Psoas muscle (tissue), 8 donors: ENCODE data around the gene GSG1L. TPM values are rescaled to one million over a fixed set of nuclear protein-coding genes. Genes with fewer than 3 reads are reported as not detected.

Experiments
- ATAC-seq, 4 donors: fragments of 200-7000 bp; cut with Tn5 transposase; one replicate each; pipeline ENCODE4 v1.9.1; 2020; ENCODE audit warnings: moderate library complexity in 3 of 4, mild to moderate bottlenecking in 2 of 4
- DNase-seq, 2 donors: peaks; one replicate each; pipeline ENCODE4 v3.0.0-alpha.2; 2020
- H3K27ac ChIP-seq: fragments of 200-600 bp; one replicate; pipeline ENCODE4 v1.8.0; 2022
- H3K27me3 ChIP-seq, 3 donors: fragments of 200-600 bp in 1 of 3; one replicate each; pipeline versions ENCODE4 v1.6.1 to v1.8.0; 2013 to 2022; ENCODE audit warnings: low read length in 2 of 3, mild to moderate bottlenecking in 2 of 3, moderate library complexity in 1 of 3; ENCODE audit not compliant: insufficient read depth in 3 of 3
- H3K36me3 ChIP-seq, 2 donors: fragments of 200-600 bp in 1 of 2; one replicate each; pipeline versions ENCODE4 v1.6.1 to v1.8.0; 2013 to 2022; ENCODE audit warnings: low read depth in 1 of 2, mild to moderate bottlenecking in 1 of 2, moderate library complexity in 1 of 2; ENCODE audit not compliant: insufficient read depth in 1 of 2
- H3K4me1 ChIP-seq: fragments of 200-600 bp; one replicate; pipeline ENCODE4 v1.8.0; 2022
- H3K4me3 ChIP-seq: fragments of 200-600 bp; one replicate; pipeline ENCODE4 v1.8.0; 2022; ENCODE audit warnings: mild to moderate bottlenecking
- H3K9me3 ChIP-seq: fragments of 200-600 bp; one replicate; pipeline ENCODE4 v1.8.0; 2022
- WGBS, 3 donors: extraction: QIAGEN DNeasy Blood & Tissue Kit; methylation state at CpG; one replicate each; pipeline versions ENCODE4 v1.1.6 to v1.1.7; 2013; 5-methylcytosine and 5-hydroxymethylcytosine counted together
- intact Hi-C, 2 donors: fragments of 100-400 bp; cut with DNase I; formaldehyde crosslinking; loops; one replicate each; pipeline versions ENCODE4 v1.11.0 to v1.14.2; 2022
- polyA plus RNA-seq, 3 donors: library from polyadenylated mRNA; stranded (reverse); fragments of 200-250 nt; gene quantifications; one replicate each; pipeline ENCODE4 v1.2.3, GENCODE V29; 2013
- total RNA-seq, 4 donors: library from RNA; stranded (reverse); fragmentation: NEBNext Ultra II Directional in 2 of 4; extraction: Animal tissue kit (Norgen Biotek cat#: 25700) in 2 of 4; gene quantifications; one replicate each; pipeline versions ENCODE4 v1.2.1 to v1.2.4, GENCODE V29; 2021 to 2023
- TF ChIP-seq, protein P1 (sequence below): fragments of 200-600 bp; IDR thresholded peaks from one replicate; pipeline ENCODE4 v1.8.0; 2022; ENCODE audit warnings: antibody characterized with exemption
- donor health status: healthy with polysubstance abuse.
- donor health status: DM: no; HTN: no; CAD: no; lungs with moderate emphysema.
- donor health status: Bipolar disorder and iron deficiency.
- donor health status: healthy.
- donor health status: DM: yes; HTN: yes; CAD: no.
- donor health status: DM: no; HTN: no; CAD: no.
- donor health status: DM: no; HTN: no; CAD: no.
- donor health status: DM: yes; HTN: yes; CAD: no.

The GSG1L gene
- total and polyA plus RNA-seq, 7 donors, result 0.04 to 0.17 (median 0.08) TPM; not detected in 2

DNA sequence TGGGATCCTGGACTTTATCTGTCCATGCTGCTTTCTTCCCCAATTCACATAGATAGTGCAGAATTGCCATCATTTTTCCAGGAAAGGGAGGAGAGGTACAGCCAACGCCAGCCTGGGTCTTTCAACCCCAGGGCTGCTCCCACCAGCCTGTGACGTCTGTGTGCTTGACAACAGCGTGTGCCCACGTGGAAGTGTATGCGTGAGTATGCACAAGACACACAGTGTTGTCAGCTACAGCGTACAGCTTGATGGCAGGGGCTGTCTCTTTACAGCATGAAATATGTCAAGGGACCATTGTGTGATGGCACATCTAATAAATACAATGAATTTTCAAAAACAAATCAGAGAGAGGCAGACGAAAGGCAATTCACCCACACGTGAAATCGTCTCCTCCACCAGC is 62.3 kb downstream of the GSG1L start:
- 57 to 65% (median 65%) methylated on average over 9 of the region's 9 CpGs for WGBS, 3 donors
- no peaks in the 10 kb centered on the region for H3K4me1 ChIP-seq
- no peaks in the 10 kb centered on the region for H3K9me3 ChIP-seq
- intact Hi-C loops, result no loop called here
- TF ChIP-seq, protein P1, sequence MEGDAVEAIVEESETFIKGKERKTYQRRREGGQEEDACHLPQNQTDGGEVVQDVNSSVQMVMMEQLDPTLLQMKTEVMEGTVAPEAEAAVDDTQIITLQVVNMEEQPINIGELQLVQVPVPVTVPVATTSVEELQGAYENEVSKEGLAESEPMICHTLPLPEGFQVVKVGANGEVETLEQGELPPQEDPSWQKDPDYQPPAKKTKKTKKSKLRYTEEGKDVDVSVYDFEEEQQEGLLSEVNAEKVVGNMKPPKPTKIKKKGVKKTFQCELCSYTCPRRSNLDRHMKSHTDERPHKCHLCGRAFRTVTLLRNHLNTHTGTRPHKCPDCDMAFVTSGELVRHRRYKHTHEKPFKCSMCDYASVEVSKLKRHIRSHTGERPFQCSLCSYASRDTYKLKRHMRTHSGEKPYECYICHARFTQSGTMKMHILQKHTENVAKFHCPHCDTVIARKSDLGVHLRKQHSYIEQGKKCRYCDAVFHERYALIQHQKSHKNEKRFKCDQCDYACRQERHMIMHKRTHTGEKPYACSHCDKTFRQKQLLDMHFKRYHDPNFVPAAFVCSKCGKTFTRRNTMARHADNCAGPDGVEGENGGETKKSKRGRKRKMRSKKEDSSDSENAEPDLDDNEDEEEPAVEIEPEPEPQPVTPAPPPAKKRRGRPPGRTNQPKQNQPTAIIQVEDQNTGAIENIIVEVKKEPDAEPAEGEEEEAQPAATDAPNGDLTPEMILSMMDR, result no peak
- ATAC-seq (no peak), DNase-seq (no peak)
- no peak overlapping the region for H3K27ac ChIP-seq
- H3K27me3 ChIP-seq, result peaks cover 0 to 6% (median 0%) of the 10 kb centered on the region in 3 donors
- H3K36me3 ChIP-seq, result no peaks in the 10 kb centered on the region
- no peak overlapping the region for H3K4me3 ChIP-seq

DNA sequence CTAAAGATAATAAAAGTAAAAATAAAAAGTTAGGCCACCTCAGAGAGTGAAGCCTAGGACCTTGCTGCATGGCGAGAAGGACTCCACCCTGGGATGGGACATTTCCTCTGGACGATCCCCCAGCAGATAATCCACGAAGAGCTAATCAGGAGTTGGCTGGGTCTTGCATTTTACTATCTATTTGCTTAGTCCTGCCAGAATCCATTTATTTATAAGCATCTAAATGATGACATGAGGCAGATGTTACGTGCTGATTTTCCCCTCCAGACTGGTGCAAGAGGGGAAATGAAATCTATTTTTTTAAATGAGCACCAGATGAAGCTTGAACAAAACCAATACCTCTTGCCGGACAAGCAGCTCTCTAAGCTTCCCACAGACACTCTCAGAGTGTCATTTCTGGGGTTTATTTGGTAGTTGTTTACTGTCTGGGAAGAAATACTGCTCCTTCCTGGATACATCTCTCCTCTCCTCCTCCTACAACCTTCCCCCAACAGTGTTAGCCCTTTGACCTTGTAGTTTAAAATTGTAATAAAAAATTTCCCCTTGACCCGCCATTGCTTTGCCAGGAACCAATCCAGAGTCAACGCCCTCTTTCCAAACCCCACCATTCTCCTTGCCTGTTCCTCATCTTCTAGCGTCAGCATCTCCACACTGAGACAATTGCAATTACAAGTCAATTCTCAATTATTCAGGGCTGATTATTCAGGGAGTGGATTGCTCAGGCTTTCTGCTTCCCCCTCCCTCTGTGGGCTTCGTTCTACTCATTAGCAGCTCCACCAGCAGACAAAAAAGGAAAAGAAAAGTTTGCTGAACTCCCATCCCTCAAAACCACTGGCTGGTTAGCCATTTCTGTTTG is 63.0 kb downstream of the GSG1L start:
- TF ChIP-seq, protein P1, result no peak
- H3K4me3 ChIP-seq, result no peak overlapping the region
- DNase-seq (no peak), ATAC-seq (no peak)
- WGBS, 3 donors, result 39 to 42% (median 40%) methylated on average over 9 of the region's 9 CpGs
- no peak overlapping the region for H3K27ac ChIP-seq
- no peaks in the 10 kb centered on the region for H3K9me3 ChIP-seq
- H3K27me3 ChIP-seq, result peaks cover 0 to 4% (median 0%) of the 10 kb centered on the region in 3 donors
- H3K36me3 ChIP-seq, result no peaks in the 10 kb centered on the region
- intact Hi-C loops, result no loop called here
- H3K4me1 ChIP-seq, result no peaks in the 10 kb centered on the region

DNA sequence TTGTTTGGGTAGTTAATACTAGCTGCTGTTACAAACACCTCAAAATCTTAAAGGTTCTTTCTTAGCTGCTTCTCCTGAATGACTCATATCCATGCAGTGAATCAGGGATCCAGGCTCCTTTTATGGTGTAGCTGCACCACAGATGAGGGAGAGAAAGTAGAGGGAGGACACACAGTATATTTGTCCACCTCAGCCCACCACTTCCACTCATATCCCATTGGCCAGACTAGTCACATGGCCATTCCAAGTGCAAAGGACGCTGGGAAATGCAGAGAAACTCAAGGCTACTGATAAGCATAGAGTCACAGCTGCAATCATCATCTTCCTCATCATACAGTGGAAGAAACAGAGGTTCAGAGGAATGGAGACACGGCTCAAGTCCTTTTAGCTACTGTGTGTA is 63.8 kb downstream of the GSG1L start:
- H3K4me1 ChIP-seq, result no peaks in the 10 kb centered on the region
- 66 to 88% (median 86%) methylated on average over 2 of the region's 2 CpGs for WGBS, 3 donors
- no peak overlapping the region for H3K4me3 ChIP-seq
- TF ChIP-seq, protein P1, result no peak
- H3K27ac ChIP-seq, result no peak overlapping the region
- H3K36me3 ChIP-seq, result no peaks in the 10 kb centered on the region
- intact Hi-C loops, result no loop called here
- no peaks in the 10 kb centered on the region for H3K9me3 ChIP-seq
- H3K27me3 ChIP-seq, result peaks cover 0 to 4% (median 0%) of the 10 kb centered on the region in 3 donors
- DNase-seq, result no peak
- no peak for ATAC-seq

DNA sequence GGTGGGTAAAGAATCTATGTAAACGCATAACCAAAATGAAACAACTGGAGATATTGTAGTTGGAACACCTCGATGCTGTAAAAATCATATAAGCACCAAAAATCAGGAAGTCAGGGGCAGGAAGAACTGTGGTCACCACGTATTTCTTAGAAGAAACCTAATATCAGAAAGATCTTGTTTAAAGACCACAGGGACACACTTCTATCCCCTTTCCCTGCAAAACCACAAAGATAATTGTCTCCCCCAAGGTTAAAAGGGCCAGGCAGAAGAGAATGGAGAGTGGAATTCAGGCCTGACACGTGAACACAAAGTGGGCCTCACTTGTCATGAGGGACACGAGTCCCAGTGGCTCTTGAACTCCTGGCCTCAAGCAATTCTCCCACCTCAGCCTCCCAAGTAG is 68.1 kb downstream of the GSG1L start:
- TF ChIP-seq, protein P1, result no peak
- ATAC-seq (no peak), DNase-seq (no peak)
- Histone ChIP-seq H3K4me3 (no peak overlapping the region), H3K27ac (no peak overlapping the region), H3K9me3 (peaks cover 13% of the 10 kb centered on the region), H3K27me3 (no peaks in the 10 kb centered on the region), H3K36me3 (no peaks in the 10 kb centered on the region), H3K4me1 (no peaks in the 10 kb centered on the region)
- 64 to 73% (median 72%) methylated on average over 5 of the region's 5 CpGs for WGBS, 3 donors
- intact Hi-C loops, result no loop called here

DNA sequence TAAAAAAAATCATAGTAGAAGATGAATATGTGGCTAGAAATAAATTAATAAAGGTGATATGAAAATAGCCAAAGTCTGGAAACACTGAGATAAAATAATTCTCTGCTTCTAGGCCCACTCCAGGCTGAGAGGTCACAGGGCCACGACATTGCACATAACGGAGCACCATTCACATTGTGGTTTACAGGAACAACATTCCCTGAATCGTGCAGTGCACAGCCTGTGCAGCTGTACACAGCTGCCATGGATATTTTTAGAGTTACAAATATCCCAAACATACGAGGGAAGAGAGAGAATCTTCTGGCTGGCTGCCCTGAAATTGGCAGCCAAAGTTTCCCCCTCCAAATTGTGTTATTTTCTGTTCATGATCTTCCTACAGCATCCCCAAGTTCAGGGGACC is 68.8 kb downstream of the GSG1L start:
- no peak for DNase-seq
- no peak for ATAC-seq
- no peak overlapping the region for H3K4me3 ChIP-seq
- no peaks in the 10 kb centered on the region for H3K36me3 ChIP-seq
- no peak overlapping the region for H3K27ac ChIP-seq
- H3K27me3 ChIP-seq, result no peaks in the 10 kb centered on the region
- intact Hi-C loops, result no loop called here
- H3K9me3 ChIP-seq, result peaks cover 13% of the 10 kb centered on the region
- no peaks in the 10 kb centered on the region for H3K4me1 ChIP-seq
- WGBS, 3 donors, result 21 to 25% (median 23%) methylated on average over 4 of the region's 4 CpGs
- TF ChIP-seq, protein P1, result no peak
